Lower leg skin (tissue), 4 donors: ENCODE results near the gene GLIS2. TPM values are rescaled to one million over a fixed set of nuclear protein-coding genes. Genes with fewer than 3 reads are reported as not detected.

Experiments
- DNase-seq, 2 donors: peaks; one replicate each; pipeline ENCODE4 v3.0.0-alpha.2; 2019; ENCODE audit warnings: low spot score in 2 of 2
- H3K4me3 ChIP-seq: fragments of 200-600 bp; sonication (generic); 2 replicates; pipeline ENCODE4 v1.5.1; 2017; ENCODE audit warnings: mild to moderate bottlenecking, low read depth; ENCODE audit not compliant: poor library complexity, severe bottlenecking
- CTCF ChIP-seq, 3 donors: fragments of 450-650 bp; IDR thresholded peaks; one replicate each; pipeline ENCODE4 v1.5.1; 2016; ENCODE audit warnings: antibody characterized with exemption in 3 of 3, mild to moderate bottlenecking in 3 of 3, moderate library complexity in 2 of 3
- POLR2A ChIP-seq, 2 donors: fragments of 450-650 bp; IDR thresholded peaks; one replicate each; pipeline ENCODE4 v1.6.1; 2016 to 2017; ENCODE audit warnings: antibody characterized with exemption in 2 of 2, mild to moderate bottlenecking in 1 of 2, moderate library complexity in 1 of 2
- WGBS, 2 donors: methylation state at CpG; one replicate each; pipeline ENCODE4 v1.1.5; 2018; 5-methylcytosine and 5-hydroxymethylcytosine counted together
- intact Hi-C: fragments of 100-400 bp; cut with DNase I; formaldehyde crosslinking; loops from one replicate; pipeline ENCODE4 v1.15.0; 2023; ENCODE audit warnings: low total_unique reads
- total RNA-seq, 4 donors: library from RNA; depleted of rRNA; stranded (reverse); fragments of >200 nt; gene quantifications; one replicate each; pipeline ENCODE4 v1.1.0, GENCODE V29; 2016

The GLIS2 gene
- total RNA-seq, 4 donors from 2014 or later = 1.3 to 2.6 (median 2.2) TPM

- WGBS, 2 donors = 79 to 84% methylated on average over 12 to 18 of the region's 21 CpGs
- intact Hi-C loops = loop anchor here (10.0 kb wide), 1 partner anchor 1126 kb away; no protein-coding TSS in a partner anchor
- TF ChIP-seq POLR2A (IDR thresholded peaks at IDR 0.05) (no peak), CTCF (IDR thresholded peaks at IDR 0.05) (no peak)
- H3K4me3 ChIP-seq = no peak overlapping the region
- DNase-seq = no peak
These were observed 63.3 kb downstream of the GLIS2 start for GRCh38 chr16:4378999-4379690.

- intact Hi-C loops = no loop called here
- 81 to 85% methylated on average over 26 of the region's 26 CpGs for WGBS, 2 donors
- no peak for DNase-seq
- TF ChIP-seq POLR2A (IDR thresholded peaks at IDR 0.05) (no peak), CTCF (IDR thresholded peaks at IDR 0.05) (no peak)
- H3K4me3 ChIP-seq = no peak overlapping the region
These were observed 64.5 kb downstream of the GLIS2 start for GRCh38 chr16:4380119-4381063.

- no peak overlapping the region for H3K4me3 ChIP-seq
- intact Hi-C loops = no loop called here
- TF ChIP-seq CTCF (IDR thresholded peaks at IDR 0.05) = no peak
- no peak for TF ChIP-seq POLR2A (IDR thresholded peaks at IDR 0.05)
- WGBS, 2 donors = 88 to 89% methylated on average over 35 to 51 of the region's 59 CpGs
- DNase-seq = no peak
These were observed 65.4 kb downstream of the GLIS2 start for GRCh38 chr16:4381072-4381934.

GRCh38 chr16:4381935-4382794 is 66.3 kb downstream of the GLIS2 start:
- no peak for TF ChIP-seq CTCF (IDR thresholded peaks at IDR 0.05)
- TF ChIP-seq POLR2A (IDR thresholded peaks at IDR 0.05) = no peak
- WGBS, 2 donors = 91 to 97% methylated on average over 35 to 40 of the region's 55 CpGs
- DNase-seq = no peak
- H3K4me3 ChIP-seq = no peak overlapping the region
- intact Hi-C loops = no loop called here
